KMS-11 (cell line): Measurements from ENCODE around the gene UNC13B.

Source experiments
- H2AFZ ChIP-seq: fragments of 200-600 bp; sonication (generic); 2 replicates; pipeline ENCODE4 v1.6.1; 2016; ENCODE audit warnings: antibody characterized with exemption, mixed run types, low read depth
- H3K27ac ChIP-seq: fragments of 200-600 bp; sonication (generic); 2 replicates; pipeline ENCODE4 v1.6.1; 2016; ENCODE audit warnings: mild to moderate bottlenecking, mixed run types
- H3K27me3 ChIP-seq: fragments of 200-600 bp; sonication (generic); 2 replicates; pipeline ENCODE4 v1.6.1; 2017; ENCODE audit warnings: mild to moderate bottlenecking, low read depth, mixed run types, moderate library complexity; ENCODE audit not compliant: insufficient read depth
- H3K36me3 ChIP-seq: fragments of 200-600 bp; sonication (generic); 2 replicates; pipeline ENCODE4 v1.6.1; 2017; ENCODE audit warnings: mild to moderate bottlenecking, mixed run types; ENCODE audit not compliant: insufficient read depth
- H3K4me1 ChIP-seq: fragments of 200-600 bp; sonication (generic); 2 replicates; pipeline ENCODE4 v1.6.1; 2016; ENCODE audit warnings: mild to moderate bottlenecking, low read depth, mixed run types; ENCODE audit not compliant: poor library complexity, severe bottlenecking
- H3K4me2 ChIP-seq: fragments of 200-600 bp; sonication (generic); 2 replicates; pipeline ENCODE4 v1.7.0; 2016; ENCODE audit warnings: mild to moderate bottlenecking, mixed run types
- H3K4me3 ChIP-seq: fragments of 200-600 bp; sonication (generic); IDR thresholded peaks from 2 replicates; pipeline ENCODE4 v1.6.1; 2017; ENCODE audit warnings: low read depth, low read length, mixed read lengths; ENCODE audit not compliant: insufficient read depth
- H3K79me2 ChIP-seq: fragments of 200-600 bp; sonication (generic); 2 replicates; pipeline ENCODE4 v1.6.1; 2016; ENCODE audit warnings: low read depth, mixed run types; ENCODE audit not compliant: insufficient read depth
- H3K9ac ChIP-seq: fragments of 200-600 bp; sonication (generic); 2 replicates; pipeline ENCODE4 v1.6.1; 2016; ENCODE audit warnings: mild to moderate bottlenecking, mixed run types
- H4K20me1 ChIP-seq: fragments of 200-600 bp; sonication (generic); 2 replicates; pipeline ENCODE4 v1.6.1; 2016; ENCODE audit warnings: mild to moderate bottlenecking, mixed run types; ENCODE audit not compliant: insufficient read depth
- CTCF ChIP-seq: fragments of 200-600 bp; sonication (generic); conservative IDR thresholded peaks from 2 replicates; pipeline ENCODE4 v1.6.1; 2017; ENCODE audit warnings: low read depth, mild to moderate bottlenecking, antibody characterized with exemption, low read length, moderate library complexity, mixed read lengths

Gene UNC13B

GRCh38 chr9:35414889-35415288 is 253.1 kb downstream of the UNC13B start:
- Histone ChIP-seq H3K79me2 (no peaks in the 10 kb centered on the region), H4K20me1 (no peaks in the 10 kb centered on the region), H3K27ac (no peak overlapping the region), H2AFZ (no peak overlapping the region), H3K9ac (no peak overlapping the region), H3K27me3 (no peaks in the 10 kb centered on the region), H3K4me3 (no peak overlapping the region), H3K4me2 (no peak overlapping the region), H3K4me1 (no peaks in the 10 kb centered on the region), H3K36me3 (no peaks in the 10 kb centered on the region)
- TF ChIP-seq CTCF = no peak

DNA sequence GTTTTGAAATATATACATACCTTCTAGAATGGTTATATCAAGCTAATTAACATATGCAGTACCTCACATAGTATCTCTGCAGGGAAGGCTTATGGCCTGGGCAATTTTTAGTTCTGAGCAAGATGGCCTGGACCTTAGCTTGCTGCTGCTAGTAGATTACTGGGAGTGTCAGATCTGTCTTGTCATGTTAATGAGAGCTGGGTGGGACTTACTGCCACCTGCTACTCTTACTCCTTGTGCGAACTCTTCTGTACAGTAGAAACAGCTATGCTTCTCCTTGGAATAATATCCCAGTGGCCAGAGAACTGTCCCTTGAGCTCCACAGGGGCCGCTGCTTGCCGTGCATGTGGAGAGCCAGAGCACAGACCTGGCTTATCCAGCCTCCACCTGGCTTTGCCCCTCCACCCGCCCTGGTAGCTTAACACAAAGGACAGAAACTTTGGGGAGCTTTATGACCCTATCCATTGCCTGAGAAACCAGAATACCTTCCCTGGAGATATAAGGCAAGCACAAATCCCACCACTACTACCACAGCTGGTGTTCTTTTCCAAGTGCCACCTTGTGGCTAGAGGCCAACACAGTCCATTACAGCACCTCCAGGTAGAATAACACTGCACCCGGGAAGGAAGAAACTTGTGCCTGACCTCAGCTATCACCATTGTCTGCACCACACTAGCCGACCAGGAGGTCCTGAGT is 253.7 kb downstream of the UNC13B start:
- Histone ChIP-seq H3K27me3 (no peaks in the 10 kb centered on the region), H4K20me1 (no peaks in the 10 kb centered on the region), H3K4me1 (no peaks in the 10 kb centered on the region), H3K4me3 (no peak overlapping the region), H3K79me2 (no peaks in the 10 kb centered on the region), H3K9ac (no peak overlapping the region), H3K4me2 (no peak overlapping the region), H2AFZ (no peak overlapping the region), H3K36me3 (no peaks in the 10 kb centered on the region), H3K27ac (no peak overlapping the region)
- no peak for TF ChIP-seq CTCF

- no peak overlapping the region for H3K27ac ChIP-seq
- no peak overlapping the region for H3K9ac ChIP-seq
- H3K4me3 ChIP-seq = no peak overlapping the region
- H4K20me1 ChIP-seq = no peaks in the 10 kb centered on the region
- no peak for TF ChIP-seq CTCF
- H2AFZ ChIP-seq = no peak overlapping the region
- no peaks in the 10 kb centered on the region for H3K79me2 ChIP-seq
- H3K27me3 ChIP-seq = no peaks in the 10 kb centered on the region
- H3K4me2 ChIP-seq = no peak overlapping the region
- no peaks in the 10 kb centered on the region for H3K36me3 ChIP-seq
- no peaks in the 10 kb centered on the region for H3K4me1 ChIP-seq
Observed at GRCh38 chr9:35416098-35416427, 254.3 kb downstream of the UNC13B start.

GRCh38 chr9:35422346-35422745 is 260.5 kb downstream of the UNC13B start:
- Histone ChIP-seq H2AFZ (no peak overlapping the region), H3K27ac (no peak overlapping the region), H3K4me1 (no peaks in the 10 kb centered on the region), H3K4me3 (no peak overlapping the region), H4K20me1 (no peaks in the 10 kb centered on the region), H3K4me2 (no peak overlapping the region), H3K36me3 (no peaks in the 10 kb centered on the region), H3K79me2 (no peaks in the 10 kb centered on the region), H3K27me3 (no peaks in the 10 kb centered on the region), H3K9ac (no peak overlapping the region)
- TF ChIP-seq CTCF = no peak
